HFF-Myc (cell line): ENCODE measurements around the gene SMIM38.
A peak's percentile ranks its signal among the peaks of the same experiment; 100 is the strongest.
"Not testable (repeated sequence)": the region's sequence is repeated elsewhere in the genome, so short reads cannot be mapped to it uniquely, and the experiment has no call there.

ENCODE experiments used
- DNase-seq: peaks from one replicate; pipeline ENCODE4 v3.0.0-alpha.2; 2011; ENCODE audit warnings: low read depth; ENCODE audit errors: extremely low read depth
- H3K4me3 ChIP-seq: replicated peaks from 2 replicates; pipeline ENCODE4 v1.5.1; 2011; ENCODE audit warnings: low read depth, mild to moderate bottlenecking, control low read depth, low read length
- CTCF ChIP-seq: IDR thresholded peaks from 2 replicates; pipeline ENCODE4 v1.5.1; 2012; ENCODE audit warnings: mild to moderate bottlenecking, low read depth, low read length, control low read depth; ENCODE audit errors: missing control alignments

SMIM38 gene

GRCh38 chr11:69133251-69133650, 22.5 kb upstream of the SMIM38 start:
- TF ChIP-seq CTCF, result no peak
- no peak overlapping the region for H3K4me3 ChIP-seq
- DNase-seq, result no peak

GRCh38 chr11:69134182-69134581, 21.6 kb upstream of the SMIM38 start:
- H3K4me3 ChIP-seq, DNase-seq: not testable (repeated sequence)

- no peak for TF ChIP-seq CTCF
- no peak overlapping the region for H3K4me3 ChIP-seq
Observed at GRCh38 chr11:69134957-69135356, 20.8 kb upstream of the SMIM38 start.

GRCh38 chr11:69135420-69136363, 20.0 kb upstream of the SMIM38 start:
- H3K4me3 ChIP-seq, result no peak overlapping the region
- TF ChIP-seq CTCF, result no peak
- no peak for DNase-seq

More at GRCh38 chr11:69134957-69135356, 20.8 kb upstream of the SMIM38 start:
- no peak for DNase-seq

- DNase-seq, result no peak
- no peak overlapping the region for H3K4me3 ChIP-seq
- TF ChIP-seq CTCF, result no peak
Observed at GRCh38 chr11:69136471-69136870, 19.3 kb upstream of the SMIM38 start.

- no peak for TF ChIP-seq CTCF
- DNase-seq, result no peak
- H3K4me3 ChIP-seq, result no peak overlapping the region
Observed at GRCh38 chr11:69137151-69137844, 18.4 kb upstream of the SMIM38 start.

GRCh38 chr11:69138265-69138664, 17.5 kb upstream of the SMIM38 start:
- no peak overlapping the region for H3K4me3 ChIP-seq
- no peak for TF ChIP-seq CTCF
- peak; percentile 25 for DNase-seq

GRCh38 chr11:69140161-69140560, 15.6 kb upstream of the SMIM38 start:
- not testable (repeated sequence) for DNase-seq

More at GRCh38 chr11:69140161-69140560, 15.6 kb upstream of the SMIM38 start:
- not testable (repeated sequence) for H3K4me3 ChIP-seq
